H1 (cell line): ENCODE measurements around the gene PTPRD. TPM values are rescaled to one million over a fixed set of nuclear protein-coding genes. Genes with fewer than 3 reads are reported as not detected.

Experiments
- ASH2L ChIP-seq: fragments of 200-600, 300-600 bp; sonication (generic); IDR thresholded peaks from one replicate; pipeline ENCODE4 v1.7.1; 2017; ENCODE audit warnings: low read length
- CTCF ChIP-seq, 3 experiments: IDR thresholded peaks; 1 replicate in 2 of 3; 2 replicates in 1 of 3; pipeline versions ENCODE4 v1.5.1 to v1.6.1; 2011; ENCODE audit warnings: low read length in 3 of 3, mild to moderate bottlenecking in 3 of 3, inconsistent platforms in 2 of 3, low read depth in 1 of 3, moderate library complexity in 1 of 3; ENCODE audit not compliant: insufficient read depth in 1 of 3; ENCODE audit errors: control extremely low read depth in 1 of 3
- GABPA ChIP-seq: IDR thresholded peaks from 2 replicates; pipeline ENCODE4 v1.6.1; 2011; ENCODE audit warnings: mild to moderate bottlenecking, low read length, moderate library complexity, borderline replicate concordance; ENCODE audit not compliant: insufficient read depth
- HDAC2 ChIP-seq, 2 experiments: fragments of 300-600 bp in 1 of 2; sonication (generic) in 1 of 2; IDR thresholded peaks; 2 replicates each; pipeline ENCODE4 v1.6.1; 2011 to 2012; ENCODE audit warnings: low read depth in 2 of 2, low read length in 2 of 2, mild to moderate bottlenecking in 2 of 2, moderate library complexity in 2 of 2, borderline replicate concordance in 1 of 2, inconsistent platforms in 1 of 2
- HDAC6 ChIP-seq: IDR thresholded peaks from one replicate; pipeline ENCODE4 v1.7.1; 2012; ENCODE audit warnings: low read depth, mild to moderate bottlenecking, inconsistent platforms, low read length, moderate library complexity
- JUND ChIP-seq: IDR thresholded peaks from 2 replicates; pipeline ENCODE4 v1.6.1; 2011; ENCODE audit warnings: mild to moderate bottlenecking, improper control_type of control experiment, low read length
- KDM4A ChIP-seq: IDR thresholded peaks from one replicate; pipeline ENCODE4 v1.7.1; 2012; ENCODE audit warnings: low read depth, mild to moderate bottlenecking, moderate library complexity, low read length, inconsistent platforms; ENCODE audit not compliant: severe bottlenecking
- RAD21 ChIP-seq, 2 experiments: IDR thresholded peaks in 1 of 2; conservative IDR thresholded peaks in 1 of 2; 2 replicates each; pipeline ENCODE4 v1.6.1; 2011; ENCODE audit warnings: low read depth in 2 of 2, low read length in 2 of 2, improper control_type of control experiment in 1 of 2, inconsistent platforms in 1 of 2, mild to moderate bottlenecking in 1 of 2, moderate library complexity in 1 of 2
- TAF1 ChIP-seq: IDR thresholded peaks from 2 replicates; pipeline ENCODE4 v1.6.1; 2011; ENCODE audit warnings: mild to moderate bottlenecking, low read depth, low read length
- TAF7 ChIP-seq: optimal IDR thresholded peaks from 2 replicates; pipeline ENCODE3; 2011; ENCODE audit warnings: low read depth, mild to moderate bottlenecking, inconsistent platforms, low read length, moderate library complexity, borderline replicate concordance
- TBP ChIP-seq: IDR thresholded peaks from 2 replicates; pipeline ENCODE4 v1.6.1; 2011; ENCODE audit warnings: low read depth, low read length, improper control_type of control experiment
- YY1 ChIP-seq: IDR thresholded peaks from 2 replicates; pipeline ENCODE4 v1.6.1; 2011; ENCODE audit warnings: low read depth, mild to moderate bottlenecking, low read length
- polyA plus RNA-seq, 7 experiments: library from polyadenylated mRNA; depleted of rRNA in 3 of 7; stranded (reverse) in 5 of 7; unstranded in 2 of 7; fragments of >200 nt in 5 of 7; fragments of 200-250 nt in 2 of 7; gene quantifications; 1 replicate in 5 of 7; 2 replicates in 1 of 7; 4 replicates in 1 of 7; pipeline versions ENCODE4 v1.2.1 to v1.2.3, GENCODE V29; 2011 to 2013; ENCODE audit warnings: missing spikeins in 2 of 7, mixed read lengths in 2 of 7
- total RNA-seq: library from RNA; stranded (reverse); fragmentation: NEBNext Ultra II Directional; extraction: Animal tissue kit (Norgen Biotek cat#: 25700); gene quantifications from 2 replicates; pipeline ENCODE4 v1.2.1, GENCODE V29; 2021

PTPRD gene
- total and polyA plus RNA-seq, 2 of the 8 experiments (the other 6 are each of a cell fraction or from before 2014, with no cell fraction given), result 17.2 to 77.0 TPM

GRCh38 chr9:8857926-8858595 lies 1754.7 kb downstream of the PTPRD start (continued):
- TF ChIP-seq GABPA, result no peak
- TF ChIP-seq KDM4A, result peak; percentile 66
- no peak for TF ChIP-seq JUND
- 0 out of 2 replicates have a peak, but pooled peaks have one; percentile 16 for TF ChIP-seq TBP
- TF ChIP-seq YY1, result no peak
- TF ChIP-seq ASH2L, result peak; percentile 86
- no peak for TF ChIP-seq HDAC6
- peak in 1 of 2 experiments; percentile 5; a peak in 1 of 4 replicates for TF ChIP-seq RAD21 (IDR thresholded peaks at IDR 0.05 in 1 of 2, conservative IDR thresholded peaks at IDR 0.05 in 1 of 2; ENCODE audit: low read depth in 2 of 2, low read length in 2 of 2)
- peak; percentile 34 for TF ChIP-seq TAF7
- no peak for TF ChIP-seq CTCF (IDR thresholded peaks at IDR 0.05; ENCODE audit: control extremely low read depth in 1 of 3, insufficient read depth in 1 of 3, low read depth in 1 of 3, low read length in 3 of 3)
- TF ChIP-seq TAF1, result peak; percentile 58
- TF ChIP-seq HDAC2 (IDR thresholded peaks at IDR 0.05; ENCODE audit: borderline replicate concordance in 1 of 2, low read depth in 2 of 2, low read length in 2 of 2), result no peak
